SU-DHL-6 (cell line): ENCODE data around the gene HES4.

Experiments used
- H2AFZ ChIP-seq: fragments of 200-600 bp; sonication (generic); 2 replicates; pipeline ENCODE4 v1.6.1; 2014; ENCODE audit warnings: low read depth, mild to moderate bottlenecking, moderate library complexity, mixed read lengths, antibody characterized with exemption, low read length; ENCODE audit not compliant: severe bottlenecking
- H3F3A ChIP-seq: fragments of 200-600 bp; shearing (Covaris generic); 2 replicates; pipeline ENCODE4 v1.6.0; 2016; ENCODE audit warnings: antibody characterized with exemption, mild to moderate bottlenecking; ENCODE audit not compliant: insufficient read depth
- H3K27ac ChIP-seq: fragments of 200-600 bp; sonication (generic); 2 replicates; pipeline ENCODE4 v1.5.1; 2016; ENCODE audit warnings: low read depth, mild to moderate bottlenecking, low read length, moderate library complexity, mixed read lengths
- H3K27me3 ChIP-seq: fragments of 200-600 bp; sonication (generic), shearing (Covaris generic); 2 replicates; pipeline ENCODE4 v1.6.0; 2014; ENCODE audit warnings: mild to moderate bottlenecking, low read length
- H3K36me3 ChIP-seq: fragments of 200-600 bp; sonication (generic); 2 replicates; pipeline ENCODE4 v1.6.1; 2014; ENCODE audit warnings: mild to moderate bottlenecking, low read length, mixed read lengths
- H3K4me2 ChIP-seq: fragments of 300-600, 200-600 bp; shearing (Covaris generic), sonication (generic); 2 replicates; pipeline ENCODE4 v1.6.0; 2014; ENCODE audit warnings: low read length, low read depth, mild to moderate bottlenecking; ENCODE audit not compliant: poor library complexity, severe bottlenecking
- H3K4me3 ChIP-seq: fragments of 200-600 bp; sonication (generic); 2 replicates; pipeline ENCODE4 v1.5.1; 2014; ENCODE audit warnings: antibody characterized with exemption, low read length, mild to moderate bottlenecking, mixed read lengths; ENCODE audit not compliant: insufficient read depth, poor library complexity, severe bottlenecking
- H3K79me2 ChIP-seq: fragments of 200-600 bp; sonication (generic); 2 replicates; pipeline ENCODE4 v1.6.1; 2014; ENCODE audit warnings: mild to moderate bottlenecking, low read length, moderate library complexity; ENCODE audit not compliant: insufficient read depth
- H3K9ac ChIP-seq: fragments of 200-600 bp; sonication (generic); 2 replicates; pipeline ENCODE4 v1.7.0; 2014; ENCODE audit warnings: mild to moderate bottlenecking, low read length
- H3K9me2 ChIP-seq: fragments of 200-600 bp; sonication (generic); replicated peaks from 2 replicates; pipeline ENCODE4 v1.6.1; 2014; ENCODE audit warnings: low read length; ENCODE audit not compliant: insufficient read depth
- H3K9me3 ChIP-seq: fragments of 200-600 bp; sonication (generic); 2 replicates; pipeline ENCODE4 v1.6.1; 2014; ENCODE audit warnings: low read length, mixed read lengths; ENCODE audit not compliant: insufficient read depth
- H4K20me1 ChIP-seq: fragments of 200-600 bp; sonication (generic); 2 replicates; pipeline ENCODE4 v1.6.1; 2014; ENCODE audit warnings: low read depth, mild to moderate bottlenecking, antibody characterized with exemption, low read length, moderate library complexity, mixed read lengths
- CTCF ChIP-seq: fragments of 200-600 bp; sonication (generic); IDR thresholded peaks from one replicate; pipeline ENCODE4 v1.5.1; 2017; ENCODE audit warnings: antibody characterized with exemption, mild to moderate bottlenecking, low read length, moderate library complexity; ENCODE audit not compliant: insufficient read depth, poor library complexity, severe bottlenecking
- EZH2phosphoT487 ChIP-seq: fragments of 200-600 bp; sonication (generic), shearing (Covaris generic); conservative IDR thresholded peaks from 2 replicates; pipeline ENCODE4 v1.6.1; 2018; ENCODE audit warnings: mild to moderate bottlenecking, antibody characterized with exemption, low read length, moderate library complexity, mixed read lengths

The HES4 gene

GRCh38 chr1:954927-955326, 45.0 kb downstream of the HES4 start:
- Histone ChIP-seq H3K27me3 (no peaks in the 10 kb centered on the region), H3K79me2 (peaks cover 18% of the 10 kb centered on the region), H3F3A (no peaks in the 10 kb centered on the region), H3K9me3 (no peaks in the 10 kb centered on the region), H3K9me2 (no peaks in the 10 kb centered on the region), H3K27ac (no peak overlapping the region), H3K4me3 (no peak overlapping the region), H2AFZ (no peak overlapping the region), H3K9ac (no peak overlapping the region), H3K36me3 (no peaks in the 10 kb centered on the region; the same call in 1 of the 2 replicates), H4K20me1 (no peaks in the 10 kb centered on the region), H3K4me2 (no peak overlapping the region)
- TF ChIP-seq EZH2phosphoT487 (no peak), CTCF (no peak)

DNA sequence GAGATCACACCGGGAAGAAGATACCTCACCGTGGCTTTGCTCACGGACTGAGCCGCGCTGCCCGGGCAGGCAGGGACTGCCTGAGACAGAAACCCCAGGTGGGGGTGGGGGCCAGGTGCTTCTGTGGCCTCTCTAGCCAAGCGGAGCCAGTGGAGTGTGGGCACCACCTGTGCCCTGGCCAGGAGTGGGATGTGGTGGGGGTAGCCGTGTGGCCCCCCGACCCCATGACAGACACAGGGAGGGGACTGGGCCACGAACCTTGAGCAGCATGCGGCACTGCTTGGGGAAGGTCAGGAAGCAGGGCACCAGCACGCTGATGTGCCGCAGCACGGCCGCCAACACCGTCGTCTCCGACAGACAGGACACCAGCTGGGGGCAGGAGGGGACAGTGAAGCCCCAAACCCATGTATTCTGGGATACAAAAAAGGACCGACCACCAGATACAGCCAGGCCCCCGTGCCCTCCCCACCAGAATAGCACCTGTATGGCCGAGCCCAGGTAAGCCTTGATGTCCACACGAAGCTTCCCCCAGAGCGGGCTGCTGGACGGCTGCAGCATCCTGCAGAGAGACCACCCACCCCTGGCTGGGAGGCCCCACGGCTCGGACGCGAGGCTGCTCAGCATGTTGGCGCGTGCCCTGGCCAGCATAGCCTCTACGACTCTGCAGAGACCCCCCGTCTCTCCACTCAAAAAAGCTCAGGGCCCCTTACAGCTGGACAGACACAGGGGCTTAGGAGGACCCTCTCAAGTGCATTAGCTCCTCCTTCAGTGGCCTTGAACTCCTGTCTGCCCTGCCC, 46.2 kb downstream of the HES4 start:
- Histone ChIP-seq H3K79me2 (peaks cover 16% of the 10 kb centered on the region), H3K9ac (no peak overlapping the region), H3F3A (no peaks in the 10 kb centered on the region), H3K27me3 (no peaks in the 10 kb centered on the region), H3K9me2 (no peaks in the 10 kb centered on the region), H3K27ac (no peak overlapping the region), H3K9me3 (no peaks in the 10 kb centered on the region), H2AFZ (no peak overlapping the region), H4K20me1 (no peaks in the 10 kb centered on the region), H3K4me2 (no peak overlapping the region), H3K36me3 (no peaks in the 10 kb centered on the region; the same call in 1 of the 2 replicates), H3K4me3 (no peak overlapping the region)
- TF ChIP-seq CTCF (no peak), EZH2phosphoT487 (no peak)

GRCh38 chr1:952603-953002, 47.3 kb downstream of the HES4 start:
- TF ChIP-seq CTCF (no peak), EZH2phosphoT487 (no peak)
- Histone ChIP-seq H3K9ac (no peak overlapping the region), H3K9me2 (no peaks in the 10 kb centered on the region), H3K4me3 (no peak overlapping the region), H3F3A (no peaks in the 10 kb centered on the region), H2AFZ (no peak overlapping the region), H4K20me1 (no peaks in the 10 kb centered on the region), H3K27me3 (no peaks in the 10 kb centered on the region), H3K4me2 (no peak overlapping the region), H3K27ac (no peak overlapping the region), H3K9me3 (no peaks in the 10 kb centered on the region), H3K79me2 (peaks cover 4% of the 10 kb centered on the region), H3K36me3 (no peaks in the 10 kb centered on the region; the same call in 1 of the 2 replicates)
